ENCODE results near the gene SRSF1.

The SRSF1 gene

GRCh38 chr17:57972151-57972550 lies 34.9 kb downstream of the SRSF1 start:
- TF ChIP-seq CTCF (IDR thresholded peaks at IDR 0.05), result no peak

GRCh38 chr17:57971572-57971971 lies 35.5 kb downstream of the SRSF1 start:
- no peak for TF ChIP-seq CTCF (IDR thresholded peaks at IDR 0.05)

- TF ChIP-seq CTCF (IDR thresholded peaks at IDR 0.05), result no peak
These were observed 36.3 kb downstream of the SRSF1 start for GRCh38 chr17:57970710-57971109.

GRCh38 chr17:57968456-57968855 lies 38.6 kb downstream of the SRSF1 start:
- TF ChIP-seq CTCF (IDR thresholded peaks at IDR 0.05), result no peak

GRCh38 chr17:57966875-57967274 lies 40.2 kb downstream of the SRSF1 start:
- TF ChIP-seq CTCF (IDR thresholded peaks at IDR 0.05), result no peak

GRCh38 chr17:57966246-57966645 lies 40.8 kb downstream of the SRSF1 start:
- TF ChIP-seq CTCF (IDR thresholded peaks at IDR 0.05), result no peak

- no peak for TF ChIP-seq CTCF (IDR thresholded peaks at IDR 0.05)
These were observed 41.4 kb downstream of the SRSF1 start for GRCh38 chr17:57965521-57966160.

- no peak for TF ChIP-seq CTCF (IDR thresholded peaks at IDR 0.05)
These were observed 43.9 kb downstream of the SRSF1 start for GRCh38 chr17:57963149-57963511.

Data from LNCAP (cell line).